Measurements from ENCODE around the gene OR10P1. TPM values are rescaled to one million over a fixed set of nuclear protein-coding genes. Genes with fewer than 3 reads are reported as not detected.

Gene OR10P1
- not detected in 2 replicates for total RNA-seq

GRCh38 chr12:55636853-55637252 is at the start of gene OR10P1:
Gene OR10P1 (plus strand): TSS chr12:55636892. CDS start chr12:55636892, 0 bp downstream.

Other genes starting within 250 kb of the OR10P1 start
- gene OR6C65, start 236.4 kb upstream of the OR10P1 start, total RNA-seq, result not detected in 2 replicates
- gene OR6C76, start 210.6 kb upstream of the OR10P1 start, total RNA-seq, result not detected in 2 replicates
- not detected in 2 replicates for gene OR6C2, start 192.8 kb upstream of the OR10P1 start, total RNA-seq
- gene OR6C70, start 166.8 kb upstream of the OR10P1 start, total RNA-seq, result not detected in 2 replicates
- gene OR6C68, start 144.5 kb upstream of the OR10P1 start, total RNA-seq, result not detected in 2 replicates
- not detected in 2 replicates for gene OR6C4, start 87.3 kb upstream of the OR10P1 start, total RNA-seq
- gene OR2AP1, start 64.4 kb upstream of the OR10P1 start, total RNA-seq, result not detected in 2 replicates
- gene ITGA7, start 71.0 kb downstream of the OR10P1 start, total RNA-seq, result 1.2 and 1.8 TPM in 2 replicates
- 153 and 189 TPM in 2 replicates for gene BLOC1S1, start 79.2 kb downstream of the OR10P1 start, total RNA-seq
- gene RDH5, start 83.5 kb downstream of the OR10P1 start, total RNA-seq, result 6.3 and 9.7 TPM in 2 replicates
- gene CD63, start 92.1 kb downstream of the OR10P1 start, total RNA-seq, result 1,567 and 1,598 TPM in 2 replicates
- 13.3 and 15.9 TPM in 2 replicates for gene GDF11, start 106.2 kb downstream of the OR10P1 start, total RNA-seq
- gene SARNP, start 180.8 kb downstream of the OR10P1 start, total RNA-seq, result 92.3 and 122 TPM in 2 replicates
- 36.2 and 41.5 TPM in 2 replicates for gene ORMDL2, start 181.1 kb downstream of the OR10P1 start, total RNA-seq
- gene DNAJC14, start 192.7 kb downstream of the OR10P1 start, total RNA-seq, result 37.7 and 41.5 TPM in 2 replicates
- gene MMP19, start 206.0 kb downstream of the OR10P1 start, total RNA-seq, result 35.8 and 37.5 TPM in 2 replicates

Data from myometrial cell (primary cell).